ENCODE measurements around the gene LARP6. TPM values are rescaled to one million over a fixed set of nuclear protein-coding genes. Genes with fewer than 3 reads are reported as not detected.

LARP6 gene
- total and polyA plus RNA-seq, 3 donors from 2014 or later = 49.6 to 105 (median 57.1) TPM

- 84% methylated on average over 7 of the region's 7 CpGs for WGBS, 2 donors
- no peak for DNase-seq
- no peak overlapping the region for H3K4me3 ChIP-seq
- H3K36me3 ChIP-seq (ENCODE audit: low read depth, missing control alignments) = no peaks in the 10 kb centered on the region
- no peaks in the 10 kb centered on the region for H3K9me3 ChIP-seq
- intact Hi-C loops (cut with DNase I; ENCODE audit: low total_unique reads) = no loop called here
- H3K27me3 ChIP-seq = no peaks in the 10 kb centered on the region
- TF ChIP-seq CTCF (IDR thresholded peaks at IDR 0.05) (no peak), POLR2A (IDR thresholded peaks at IDR 0.05) (no peak)
- H3K27ac ChIP-seq = peak overlapping the region in 1 of 2 donors; percentile 51
- peaks cover 16% of the 10 kb centered on the region for H3K4me1 ChIP-seq
These were observed 2.4 kb upstream of the LARP6 start for GRCh38 chr15:70856177-70856883.

GRCh38 chr15:70855764-70856163 lies 1.8 kb upstream of the LARP6 start:
- no peak for TF ChIP-seq CTCF (IDR thresholded peaks at IDR 0.05)
- TF ChIP-seq POLR2A (IDR thresholded peaks at IDR 0.05) = no peak
- intact Hi-C loops (cut with DNase I; ENCODE audit: low total_unique reads) = no loop called here
- Histone ChIP-seq H3K27ac (no peak overlapping the region), H3K4me3 (no peak overlapping the region), H3K27me3 (no peaks in the 10 kb centered on the region), H3K9me3 (no peaks in the 10 kb centered on the region), H3K36me3 (ENCODE audit: low read depth, missing control alignments) (no peaks in the 10 kb centered on the region), H3K4me1 (peaks cover 16% of the 10 kb centered on the region)
- no peak for DNase-seq
- 86 to 90% methylated on average over 2 of the region's 2 CpGs for WGBS, 2 donors

- no peaks in the 10 kb centered on the region for H3K9me3 ChIP-seq
- TF ChIP-seq CTCF (IDR thresholded peaks at IDR 0.05) (no peak), POLR2A (IDR thresholded peaks at IDR 0.05) (no peak)
- H3K4me1 ChIP-seq = peaks cover 16% of the 10 kb centered on the region
- no peaks in the 10 kb centered on the region for H3K27me3 ChIP-seq
- H3K36me3 ChIP-seq (ENCODE audit: low read depth, missing control alignments) = no peaks in the 10 kb centered on the region
- 25 to 29% methylated on average over 4 of the region's 4 CpGs for WGBS, 2 donors
- peak overlapping the region; percentile 71 to 74 for H3K4me3 ChIP-seq
- peak overlapping the region; percentile 87 to 92 for H3K27ac ChIP-seq
- DNase-seq = no peak
- intact Hi-C loops (cut with DNase I; ENCODE audit: low total_unique reads) = no loop called here
These were observed 664 bp upstream of the LARP6 start for GRCh38 chr15:70854666-70854976.

- intact Hi-C loops (cut with DNase I; ENCODE audit: low total_unique reads) = no loop called here
- Histone ChIP-seq H3K27ac (peak overlapping the region; percentile 73 to 92), H3K4me1 (peaks cover 12% of the 10 kb centered on the region), H3K9me3 (no peaks in the 10 kb centered on the region), H3K36me3 (ENCODE audit: low read depth, missing control alignments) (no peaks in the 10 kb centered on the region), H3K27me3 (no peaks in the 10 kb centered on the region), H3K4me3 (peak overlapping the region; percentile 71 to 74)
- TF ChIP-seq CTCF (IDR thresholded peaks at IDR 0.05) = no peak
- TF ChIP-seq POLR2A (IDR thresholded peaks at IDR 0.05) = no peak
- 0 to 2% methylated on average over 32 to 39 of the region's 54 CpGs for WGBS, 2 donors
- DNase-seq = peak; percentile 35
These were observed 512 bp downstream of the LARP6 start for GRCh38 chr15:70853318-70853972.

Data from testis (tissue), 3 donors.